ENCODE measurements around the gene CAPNS1. TPM values are rescaled to one million over a fixed set of nuclear protein-coding genes. Genes with fewer than 3 reads are reported as not detected.
"Not testable (repeated sequence)": the region's sequence is repeated elsewhere in the genome, so short reads cannot be mapped to it uniquely, and the experiment has no call there.

The CAPNS1 gene
- total RNA-seq, 2 donors from 2014 or later = 175 to 437 TPM

GRCh38 chr19:36121486-36122124 lies 18.3 kb upstream of the CAPNS1 start:
- H3K4me1 Mint-ChIP-seq (ENCODE audit: low read depth in 2 of 2) = peaks cover 17 to 18% of the 10 kb centered on the region in 2 donors
- H3K4me3 Mint-ChIP-seq = no peak overlapping the region
- DNase-seq (ENCODE audit: low spot score) = no peak
- H3K27ac Mint-ChIP-seq = no peak overlapping the region
- peaks cover 17% of the 10 kb centered on the region for H3K36me3 Mint-ChIP-seq
- H3K27me3 Mint-ChIP-seq = no peaks in the 10 kb centered on the region
- ATAC-seq = peak in 1 of 2 donors; percentile 29
- no peaks in the 10 kb centered on the region for H3K9me3 Mint-ChIP-seq

- Mint-ChIP-seq H3K36me3 (peaks cover 7% of the 10 kb centered on the region), H3K4me1 (ENCODE audit: low read depth in 2 of 2) (peaks cover 7 to 12% of the 10 kb centered on the region in 2 donors), H3K9me3 (no peaks in the 10 kb centered on the region), H3K27me3 (no peaks in the 10 kb centered on the region), H3K27ac (peak overlapping the region; percentile 23 to 72), H3K4me3 (no peak overlapping the region)
- ATAC-seq (no peak), DNase-seq (ENCODE audit: low spot score) (no peak)
These were observed 14.3 kb upstream of the CAPNS1 start for GRCh38 chr19:36125557-36125956.

GRCh38 chr19:36128392-36128736 lies 11.5 kb upstream of the CAPNS1 start:
- no peak for DNase-seq (ENCODE audit: low spot score)
- peak overlapping the region; percentile 92 for H3K4me3 Mint-ChIP-seq
- ATAC-seq = no peak
- peak overlapping the region; percentile 93 to 96 for H3K27ac Mint-ChIP-seq
- H3K9me3 Mint-ChIP-seq = no peaks in the 10 kb centered on the region
- peaks cover 18 to 27% of the 10 kb centered on the region in 2 donors for H3K4me1 Mint-ChIP-seq (ENCODE audit: low read depth in 2 of 2)
- peaks cover 7% of the 10 kb centered on the region for H3K36me3 Mint-ChIP-seq
- no peaks in the 10 kb centered on the region for H3K27me3 Mint-ChIP-seq

GRCh38 chr19:36131221-36131620 lies 8.6 kb upstream of the CAPNS1 start:
- not testable (repeated sequence) for H3K4me3 Mint-ChIP-seq; ATAC-seq; H3K9me3 Mint-ChIP-seq; DNase-seq (ENCODE audit: low spot score); H3K36me3 Mint-ChIP-seq; H3K27me3 Mint-ChIP-seq
- Mint-ChIP-seq H3K27ac (peak overlapping the region; percentile 79 to 88), H3K4me1 (ENCODE audit: low read depth in 2 of 2) (peaks cover 16 to 21% of the 10 kb centered on the region in 2 donors)

- not testable (repeated sequence) for DNase-seq (ENCODE audit: low spot score); H3K27me3 Mint-ChIP-seq; ATAC-seq; H3K27ac Mint-ChIP-seq; H3K4me3 Mint-ChIP-seq; H3K36me3 Mint-ChIP-seq; H3K9me3 Mint-ChIP-seq
- H3K4me1 Mint-ChIP-seq (ENCODE audit: low read depth in 2 of 2) = peaks cover 12 to 19% of the 10 kb centered on the region in 2 donors
These were observed 5.0 kb upstream of the CAPNS1 start for GRCh38 chr19:36134867-36135266.

GRCh38 chr19:36136964-36137686 lies 2.7 kb upstream of the CAPNS1 start:
- H3K9me3 Mint-ChIP-seq = no peaks in the 10 kb centered on the region
- H3K4me1 Mint-ChIP-seq (ENCODE audit: low read depth in 2 of 2) = peaks cover 16 to 22% of the 10 kb centered on the region in 2 donors
- no peak overlapping the region for H3K4me3 Mint-ChIP-seq
- H3K36me3 Mint-ChIP-seq = peaks cover 7% of the 10 kb centered on the region
- no peak for ATAC-seq
- peaks cover 0 to 3% of the 10 kb centered on the region in 2 donors for H3K27me3 Mint-ChIP-seq
- H3K27ac Mint-ChIP-seq = no peak overlapping the region
- no peak for DNase-seq (ENCODE audit: low spot score)

GRCh38 chr19:36139120-36139472 lies 770 bp upstream of the CAPNS1 start:
- Mint-ChIP-seq H3K4me1 (ENCODE audit: low read depth in 2 of 2) (peaks cover 15 to 16% of the 10 kb centered on the region in 2 donors), H3K4me3 (peak overlapping the region; percentile 91), H3K9me3 (no peaks in the 10 kb centered on the region), H3K27ac (peak overlapping the region; percentile 94 to 97), H3K27me3 (peaks cover 0 to 3% of the 10 kb centered on the region in 2 donors), H3K36me3 (peaks cover 7% of the 10 kb centered on the region)
- ATAC-seq = no peak
- DNase-seq (ENCODE audit: low spot score) = no peak

GRCh38 chr19:36140304-36141038 lies 605 bp downstream of the CAPNS1 start:
- Mint-ChIP-seq H3K9me3 (no peaks in the 10 kb centered on the region), H3K36me3 (peaks cover 7% of the 10 kb centered on the region), H3K27me3 (peaks cover 0 to 3% of the 10 kb centered on the region in 2 donors), H3K27ac (peak overlapping the region; percentile 94 to 97), H3K4me1 (ENCODE audit: low read depth in 2 of 2) (peaks cover 15 to 16% of the 10 kb centered on the region in 2 donors), H3K4me3 (peak overlapping the region; percentile 91)
- no peak for DNase-seq (ENCODE audit: low spot score)
- ATAC-seq = peak; percentile 12 to 17

GRCh38 chr19:36141039-36141927 lies 1.4 kb downstream of the CAPNS1 start:
- peak; percentile 81 to 87 for ATAC-seq
- Mint-ChIP-seq H3K27me3 (peaks cover 0 to 3% of the 10 kb centered on the region in 2 donors), H3K27ac (peak overlapping the region; percentile 94 to 97), H3K4me1 (ENCODE audit: low read depth in 2 of 2) (peaks cover 15 to 16% of the 10 kb centered on the region in 2 donors), H3K4me3 (peak overlapping the region; percentile 91), H3K36me3 (peaks cover 7% of the 10 kb centered on the region), H3K9me3 (no peaks in the 10 kb centered on the region)
- DNase-seq (ENCODE audit: low spot score) = peak; percentile 88

- peak overlapping the region; percentile 91 for H3K4me3 Mint-ChIP-seq
- peak overlapping the region in 1 of 2 donors; percentile 94 for H3K27ac Mint-ChIP-seq
- H3K4me1 Mint-ChIP-seq (ENCODE audit: low read depth in 2 of 2) = peaks cover 11 to 18% of the 10 kb centered on the region in 2 donors
- no peaks in the 10 kb centered on the region for H3K9me3 Mint-ChIP-seq
- no peaks in the 10 kb centered on the region for H3K27me3 Mint-ChIP-seq
- peaks cover 7% of the 10 kb centered on the region for H3K36me3 Mint-ChIP-seq
- DNase-seq (ENCODE audit: low spot score) = no peak
- no peak for ATAC-seq
These were observed 2.2 kb downstream of the CAPNS1 start for GRCh38 chr19:36142046-36142445.

GRCh38 chr19:36142496-36142895 lies 2.6 kb downstream of the CAPNS1 start:
- Mint-ChIP-seq H3K27ac (no peak overlapping the region), H3K9me3 (no peaks in the 10 kb centered on the region), H3K36me3 (peaks cover 7% of the 10 kb centered on the region), H3K27me3 (no peaks in the 10 kb centered on the region), H3K4me1 (ENCODE audit: low read depth in 2 of 2) (peaks cover 11 to 20% of the 10 kb centered on the region in 2 donors), H3K4me3 (no peak overlapping the region)
- DNase-seq (ENCODE audit: low spot score) (no peak), ATAC-seq (no peak)

GRCh38 chr19:36144624-36145023 lies 4.8 kb downstream of the CAPNS1 start:
- H3K36me3 Mint-ChIP-seq = peaks cover 7% of the 10 kb centered on the region
- H3K9me3 Mint-ChIP-seq = no peaks in the 10 kb centered on the region
- DNase-seq (ENCODE audit: low spot score) = no peak
- H3K4me1 Mint-ChIP-seq (ENCODE audit: low read depth in 2 of 2) = peaks cover 11 to 20% of the 10 kb centered on the region in 2 donors
- no peak for ATAC-seq
- no peaks in the 10 kb centered on the region for H3K27me3 Mint-ChIP-seq
- peak overlapping the region in 1 of 2 donors; percentile 31 for H3K27ac Mint-ChIP-seq
- no peak overlapping the region for H3K4me3 Mint-ChIP-seq
